Stimulated activated CD4-positive, alpha-beta T cell treated with anti-CD3 and anti-CD28 coated beads, Interleukin-1b, Interleukin-23, amount 100 ng/mL, for 48 hours (primary cell): ENCODE results near the gene PITX2.
"Not testable (repeated sequence)": the region's sequence is repeated elsewhere in the genome, so short reads cannot be mapped to it uniquely, and the experiment has no call there.

Experiments used
- DNase-seq: peaks from one replicate; pipeline ENCODE4 v3.0.0-alpha.2; 2020

PITX2 gene

GRCh38 chr4:110610620-110610939 is 12.3 kb downstream of the PITX2 start:
- no peak for DNase-seq

GRCh38 chr4:110609044-110609750 is 13.7 kb downstream of the PITX2 start:
- DNase-seq: no peak

- no peak for DNase-seq
Observed at GRCh38 chr4:110605077-110605476, 17.8 kb downstream of the PITX2 start.

- no peak for DNase-seq
Observed at GRCh38 chr4:110602061-110602460, 20.8 kb downstream of the PITX2 start.

GRCh38 chr4:110597582-110597981 is 25.3 kb downstream of the PITX2 start:
- no peak for DNase-seq

DNA sequence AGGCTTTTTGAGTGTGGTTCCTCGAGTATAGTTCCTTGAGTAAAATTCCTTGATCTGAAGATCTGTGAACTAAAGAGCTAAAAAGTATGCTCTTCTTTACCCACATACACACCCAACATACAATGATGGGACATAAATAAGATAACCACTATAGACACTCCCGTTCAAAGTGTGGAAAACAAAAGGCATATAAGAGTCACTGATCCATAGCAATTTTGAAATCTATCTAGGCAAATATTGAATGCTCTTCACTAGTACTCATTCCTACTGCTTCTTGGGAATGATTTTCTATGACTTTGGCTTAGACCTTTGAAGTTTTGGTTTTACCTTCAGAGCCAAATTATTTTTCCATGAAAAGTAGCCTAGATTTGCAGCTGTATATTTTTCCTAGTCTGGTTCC is 26.4 kb downstream of the PITX2 start:
- no peak for DNase-seq

- no peak for DNase-seq
Observed at GRCh38 chr4:110595583-110595982, 27.3 kb downstream of the PITX2 start.

DNA sequence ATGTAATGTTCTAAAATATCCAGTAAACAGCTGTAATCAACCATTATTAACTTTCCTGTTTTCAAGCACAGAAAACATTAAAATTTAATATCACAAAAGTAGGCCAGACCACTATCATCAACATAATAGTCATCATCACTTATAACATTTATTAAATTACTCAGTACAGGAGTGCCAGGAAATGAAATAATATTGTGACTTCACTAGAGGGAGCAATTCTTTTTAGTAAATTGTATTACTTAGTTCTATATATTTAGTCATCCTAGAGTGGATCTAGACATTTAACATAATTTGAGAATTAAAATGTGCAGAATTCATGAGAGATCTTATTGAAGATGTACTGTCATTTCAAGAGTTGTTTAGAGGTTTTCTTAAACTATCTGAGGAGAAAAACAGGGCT is 33.6 kb downstream of the PITX2 start:
- DNase-seq: no peak

- DNase-seq: no peak
Observed at GRCh38 chr4:110587666-110588285, 35.1 kb downstream of the PITX2 start.

DNA sequence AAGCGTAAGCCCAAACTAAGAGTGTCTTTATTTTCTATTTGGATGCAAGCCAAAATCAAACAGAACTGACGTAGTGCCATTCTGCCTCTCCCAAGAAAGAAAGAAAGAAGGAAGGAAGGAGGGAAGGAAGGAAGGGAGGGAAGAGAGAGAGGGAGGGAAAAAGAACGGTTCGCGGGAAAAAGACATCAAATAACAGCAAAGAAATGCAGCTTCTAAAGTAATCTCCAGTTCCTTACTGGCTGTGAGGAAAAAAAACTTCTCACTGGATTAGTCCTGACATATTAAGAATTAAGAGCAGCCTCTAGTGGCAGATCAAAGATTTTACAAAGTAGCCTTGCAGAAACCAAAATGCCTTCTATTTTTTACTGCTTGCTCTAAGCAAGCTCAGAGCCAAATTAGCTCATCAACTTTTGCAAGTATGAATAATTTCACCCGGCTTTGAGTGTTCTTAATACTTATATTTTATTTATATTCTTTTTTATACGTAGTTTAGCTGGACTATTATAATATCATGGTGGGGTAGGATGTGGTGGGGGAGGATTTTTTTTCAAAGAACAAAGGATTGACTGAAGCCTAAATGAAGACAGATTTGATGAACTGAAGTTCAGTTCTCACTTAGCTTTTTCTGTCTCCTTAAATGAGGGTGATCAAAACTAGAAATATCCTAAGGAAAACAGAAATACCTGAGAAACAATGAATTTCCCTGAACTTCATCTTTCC is 36.6 kb downstream of the PITX2 start:
- DNase-seq: no peak

- not testable (repeated sequence) for DNase-seq
Observed at GRCh38 chr4:110576696-110577095, 46.2 kb downstream of the PITX2 start.
